MG63 (cell line): ENCODE data around the gene RGS14. TPM values are rescaled to one million over a fixed set of nuclear protein-coding genes. Genes with fewer than 3 reads are reported as not detected.
"Not testable (repeated sequence)": the region's sequence is repeated elsewhere in the genome, so short reads cannot be mapped to it uniquely, and the experiment has no call there.

Experiments
- DNase-seq: peaks from one replicate; pipeline ENCODE4 v3.0.0-alpha.2; 2020
- H3K27me3 ChIP-seq: fragments of 250-450 bp; sonication (Bioruptor Pico); 2 replicates; pipeline ENCODE4 v1.5.1; 2020; ENCODE audit warnings: mild to moderate bottlenecking, moderate library complexity
- H3K36me3 ChIP-seq: fragments of 250-450 bp; sonication (Bioruptor Pico); 2 replicates; pipeline ENCODE4 v1.5.1; 2020; ENCODE audit warnings: mild to moderate bottlenecking, moderate library complexity
- H3K4me3 ChIP-seq: fragments of 250-450 bp; sonication (Bioruptor Pico); 2 replicates; pipeline ENCODE4 v1.5.1; 2020; ENCODE audit warnings: mild to moderate bottlenecking, moderate library complexity
- H3K9me3 ChIP-seq: fragments of 250-450 bp; sonication (Bioruptor Pico); 2 replicates; pipeline ENCODE4 v1.5.1; 2020; ENCODE audit warnings: mild to moderate bottlenecking, moderate library complexity
- total RNA-seq: library from RNA; depleted of rRNA; stranded (reverse); fragments of >200 nt; shearing (Covaris generic); gene quantifications from 2 replicates; pipeline ENCODE4 v1.2.3, GENCODE V29; 2014; ENCODE audit warnings: low replicate concordance

RGS14 gene
- total RNA-seq, 1 experiment from 2014 or later, result 10.7 TPM

GRCh38 chr5:177355162-177355867 lies 2.4 kb upstream of the RGS14 start:
- H3K27me3 ChIP-seq, result no peaks in the 10 kb centered on the region; the same call in 1 of the 2 replicates
- H3K4me3 ChIP-seq, result no peak overlapping the region
- peaks cover 6% of the 10 kb centered on the region; the same call in 1 of the 2 replicates for H3K36me3 ChIP-seq
- DNase-seq, result no peak
- peaks cover 3% of the 10 kb centered on the region; the same call in 1 of the 2 replicates for H3K9me3 ChIP-seq

GRCh38 chr5:177355868-177356168 lies 1.9 kb upstream of the RGS14 start:
- no peak overlapping the region for H3K4me3 ChIP-seq
- no peak for DNase-seq
- H3K9me3 ChIP-seq, result peaks cover 3% of the 10 kb centered on the region; the same call in 1 of the 2 replicates

GRCh38 chr5:177356746-177357145 lies 978 bp upstream of the RGS14 start:
- Histone ChIP-seq H3K4me3 (no peak overlapping the region), H3K36me3 (no peaks in the 10 kb centered on the region), H3K27me3 (no peaks in the 10 kb centered on the region; the same call in 1 of the 2 replicates), H3K9me3 (peaks cover 3% of the 10 kb centered on the region; the same call in 1 of the 2 replicates)
- DNase-seq, result no peak

More at GRCh38 chr5:177355868-177356168, 1.9 kb upstream of the RGS14 start:
- Histone ChIP-seq H3K27me3 (no peaks in the 10 kb centered on the region; the same call in 1 of the 2 replicates), H3K36me3 (peaks cover 3% of the 10 kb centered on the region; the same call in 1 of the 2 replicates)

- H3K36me3 ChIP-seq, result no peaks in the 10 kb centered on the region
- peaks cover 3% of the 10 kb centered on the region; the same call in 1 of the 2 replicates for H3K9me3 ChIP-seq
- DNase-seq, result no peak
- no peak overlapping the region for H3K4me3 ChIP-seq
- no peaks in the 10 kb centered on the region; the same call in 1 of the 2 replicates for H3K27me3 ChIP-seq
Observed at GRCh38 chr5:177357146-177357458, 622 bp upstream of the RGS14 start.

- Histone ChIP-seq H3K4me3 (no peak overlapping the region), H3K36me3 (no peaks in the 10 kb centered on the region), H3K9me3 (peaks cover 3% of the 10 kb centered on the region; the same call in 1 of the 2 replicates), H3K27me3 (no peaks in the 10 kb centered on the region; the same call in 1 of the 2 replicates)
- no peak for DNase-seq
Observed at GRCh38 chr5:177358370-177358819, 671 bp downstream of the RGS14 start.

GRCh38 chr5:177359451-177359851 lies 1.7 kb downstream of the RGS14 start:
- Histone ChIP-seq H3K36me3 (no peaks in the 10 kb centered on the region), H3K9me3 (peaks cover 3% of the 10 kb centered on the region; the same call in 1 of the 2 replicates), H3K27me3 (no peaks in the 10 kb centered on the region; the same call in 1 of the 2 replicates), H3K4me3 (no peak overlapping the region)
- no peak for DNase-seq

GRCh38 chr5:177359860-177360259 lies 2.1 kb downstream of the RGS14 start:
- Histone ChIP-seq H3K27me3 (no peaks in the 10 kb centered on the region; the same call in 1 of the 2 replicates), H3K9me3 (peaks cover 3% of the 10 kb centered on the region; the same call in 1 of the 2 replicates), H3K36me3 (no peaks in the 10 kb centered on the region), H3K4me3 (no peak overlapping the region)
- DNase-seq, result no peak

- H3K9me3 ChIP-seq, H3K4me3 ChIP-seq, DNase-seq, H3K36me3 ChIP-seq, H3K27me3 ChIP-seq: not testable (repeated sequence)
Observed at GRCh38 chr5:177360740-177361139, 3.0 kb downstream of the RGS14 start.

- Histone ChIP-seq H3K27me3 (no peaks in the 10 kb centered on the region; the same call in 1 of the 2 replicates), H3K9me3 (no peaks in the 10 kb centered on the region), H3K4me3 (no peak overlapping the region), H3K36me3 (no peaks in the 10 kb centered on the region)
- DNase-seq, result no peak
Observed at GRCh38 chr5:177361418-177362291, 3.9 kb downstream of the RGS14 start.

- no peaks in the 10 kb centered on the region for H3K9me3 ChIP-seq
- no peaks in the 10 kb centered on the region for H3K36me3 ChIP-seq
- no peak overlapping the region for H3K4me3 ChIP-seq
- H3K27me3 ChIP-seq, result no peaks in the 10 kb centered on the region; the same call in 1 of the 2 replicates
- no peak for DNase-seq
Observed at GRCh38 chr5:177362292-177362609, 4.5 kb downstream of the RGS14 start.

GRCh38 chr5:177362610-177363507 lies 5.1 kb downstream of the RGS14 start:
- Histone ChIP-seq H3K9me3 (no peaks in the 10 kb centered on the region), H3K36me3 (no peaks in the 10 kb centered on the region), H3K4me3 (no peak overlapping the region), H3K27me3 (no peaks in the 10 kb centered on the region)
- no peak for DNase-seq

GRCh38 chr5:177363565-177363964 lies 5.8 kb downstream of the RGS14 start:
- H3K9me3 ChIP-seq, result no peaks in the 10 kb centered on the region
- DNase-seq, result no peak
- H3K4me3 ChIP-seq, result no peak overlapping the region
- no peaks in the 10 kb centered on the region for H3K36me3 ChIP-seq
- no peaks in the 10 kb centered on the region for H3K27me3 ChIP-seq

GRCh38 chr5:177364159-177364962 lies 6.6 kb downstream of the RGS14 start:
- Histone ChIP-seq H3K4me3 (no peak overlapping the region), H3K9me3 (no peaks in the 10 kb centered on the region), H3K36me3 (no peaks in the 10 kb centered on the region), H3K27me3 (no peaks in the 10 kb centered on the region)
- DNase-seq, result no peak

GRCh38 chr5:177365845-177366527 lies 8.3 kb downstream of the RGS14 start:
- no peak for DNase-seq
- Histone ChIP-seq H3K36me3 (no peaks in the 10 kb centered on the region), H3K4me3 (no peak overlapping the region), H3K27me3 (no peaks in the 10 kb centered on the region), H3K9me3 (no peaks in the 10 kb centered on the region)

- no peaks in the 10 kb centered on the region for H3K27me3 ChIP-seq
- H3K9me3 ChIP-seq, result no peaks in the 10 kb centered on the region
- DNase-seq, result no peak
- H3K36me3 ChIP-seq, result no peaks in the 10 kb centered on the region
- no peak overlapping the region for H3K4me3 ChIP-seq
Observed at GRCh38 chr5:177366528-177367322, 9.0 kb downstream of the RGS14 start.
